H1 (cell line): ENCODE results near the gene ADAMTS15. TPM values are rescaled to one million over a fixed set of nuclear protein-coding genes. Genes with fewer than 3 reads are reported as not detected.

Experiments
- CBX5 ChIP-seq: fragments of 300-800, 300-1000 bp; sonication (generic); IDR thresholded peaks from 2 replicates; pipeline ENCODE4 v1.7.1; 2016; ENCODE audit warnings: antibody characterized with exemption, low read length, low read depth
- FOSL1 ChIP-seq: IDR thresholded peaks from 2 replicates; pipeline ENCODE4 v1.6.1; 2011; ENCODE audit warnings: mild to moderate bottlenecking, low read depth, low read length, moderate library complexity; ENCODE audit not compliant: insufficient read depth
- MAFK ChIP-seq: IDR thresholded peaks from 2 replicates; pipeline ENCODE4 v1.6.1; 2012; ENCODE audit warnings: low read depth, mild to moderate bottlenecking, improper control_type of control experiment, low read length
- TCF12 ChIP-seq: IDR thresholded peaks from 2 replicates; pipeline ENCODE4 v1.6.1; 2011; ENCODE audit warnings: low read depth, mild to moderate bottlenecking, low read length
- polyA plus RNA-seq, 7 experiments: library from polyadenylated mRNA; depleted of rRNA in 3 of 7; stranded (reverse) in 5 of 7; unstranded in 2 of 7; fragments of >200 nt in 5 of 7; fragments of 200-250 nt in 2 of 7; gene quantifications; 1 replicate in 5 of 7; 2 replicates in 1 of 7; 4 replicates in 1 of 7; pipeline versions ENCODE4 v1.2.1 to v1.2.3, GENCODE V29; 2011 to 2013; ENCODE audit warnings: missing spikeins in 2 of 7, mixed read lengths in 2 of 7
- total RNA-seq: library from RNA; stranded (reverse); fragmentation: NEBNext Ultra II Directional; extraction: Animal tissue kit (Norgen Biotek cat#: 25700); gene quantifications from 2 replicates; pipeline ENCODE4 v1.2.1, GENCODE V29; 2021
- TF ChIP-seq, protein P1 (sequence below): IDR thresholded peaks from 2 replicates; pipeline ENCODE4 v1.6.1; 2011; ENCODE audit warnings: low read length, improper control_type of control experiment

Gene ADAMTS15
- total and polyA plus RNA-seq, 2 of the 8 experiments (the other 6 are each of a cell fraction or from before 2014, with no cell fraction given) = 1.7 to 4.7 TPM

- TF ChIP-seq CBX5 (no peak), TCF12 (no peak), FOSL1 (no peak), MAFK (no peak)
- TF ChIP-seq, protein P1, sequence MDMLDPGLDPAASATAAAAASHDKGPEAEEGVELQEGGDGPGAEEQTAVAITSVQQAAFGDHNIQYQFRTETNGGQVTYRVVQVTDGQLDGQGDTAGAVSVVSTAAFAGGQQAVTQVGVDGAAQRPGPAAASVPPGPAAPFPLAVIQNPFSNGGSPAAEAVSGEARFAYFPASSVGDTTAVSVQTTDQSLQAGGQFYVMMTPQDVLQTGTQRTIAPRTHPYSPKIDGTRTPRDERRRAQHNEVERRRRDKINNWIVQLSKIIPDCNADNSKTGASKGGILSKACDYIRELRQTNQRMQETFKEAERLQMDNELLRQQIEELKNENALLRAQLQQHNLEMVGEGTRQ = no peak
Measured at GRCh38 chr11:130414107-130415080, 34.1 kb upstream of the ADAMTS15 start (continued).
